Astrocyte of the cerebellum (primary cell): ENCODE measurements around the gene TMTC2.

Experiments used
- DNase-seq: peaks from one replicate; pipeline ENCODE4 v3.0.0-alpha.2; 2011; ENCODE audit warnings: low read depth
- H3K4me3 ChIP-seq: 2 replicates; pipeline ENCODE4 v1.5.1; 2011; ENCODE audit warnings: mild to moderate bottlenecking, low read depth, low read length, moderate library complexity
- in situ Hi-C: cut with HindIII; loops from 2 replicates; pipeline ENCODE4 v1.10.0; 2017; ENCODE audit warnings: low sequenced_read_pairs
- TF ChIP-seq, protein P1 (sequence below): IDR thresholded peaks from 2 replicates; pipeline ENCODE4 v1.5.1; 2012; ENCODE audit warnings: low read length, low read depth, moderate library complexity, mild to moderate bottlenecking; ENCODE audit errors: missing control alignments

TMTC2 gene

GRCh38 chr12:82919388-82920054 lies 232.8 kb downstream of the TMTC2 start:
- DNase-seq, result no peak
- TF ChIP-seq, protein P1, sequence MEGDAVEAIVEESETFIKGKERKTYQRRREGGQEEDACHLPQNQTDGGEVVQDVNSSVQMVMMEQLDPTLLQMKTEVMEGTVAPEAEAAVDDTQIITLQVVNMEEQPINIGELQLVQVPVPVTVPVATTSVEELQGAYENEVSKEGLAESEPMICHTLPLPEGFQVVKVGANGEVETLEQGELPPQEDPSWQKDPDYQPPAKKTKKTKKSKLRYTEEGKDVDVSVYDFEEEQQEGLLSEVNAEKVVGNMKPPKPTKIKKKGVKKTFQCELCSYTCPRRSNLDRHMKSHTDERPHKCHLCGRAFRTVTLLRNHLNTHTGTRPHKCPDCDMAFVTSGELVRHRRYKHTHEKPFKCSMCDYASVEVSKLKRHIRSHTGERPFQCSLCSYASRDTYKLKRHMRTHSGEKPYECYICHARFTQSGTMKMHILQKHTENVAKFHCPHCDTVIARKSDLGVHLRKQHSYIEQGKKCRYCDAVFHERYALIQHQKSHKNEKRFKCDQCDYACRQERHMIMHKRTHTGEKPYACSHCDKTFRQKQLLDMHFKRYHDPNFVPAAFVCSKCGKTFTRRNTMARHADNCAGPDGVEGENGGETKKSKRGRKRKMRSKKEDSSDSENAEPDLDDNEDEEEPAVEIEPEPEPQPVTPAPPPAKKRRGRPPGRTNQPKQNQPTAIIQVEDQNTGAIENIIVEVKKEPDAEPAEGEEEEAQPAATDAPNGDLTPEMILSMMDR, result no peak
- in situ Hi-C loops, result no loop called here
- H3K4me3 ChIP-seq, result no peak overlapping the region

DNA sequence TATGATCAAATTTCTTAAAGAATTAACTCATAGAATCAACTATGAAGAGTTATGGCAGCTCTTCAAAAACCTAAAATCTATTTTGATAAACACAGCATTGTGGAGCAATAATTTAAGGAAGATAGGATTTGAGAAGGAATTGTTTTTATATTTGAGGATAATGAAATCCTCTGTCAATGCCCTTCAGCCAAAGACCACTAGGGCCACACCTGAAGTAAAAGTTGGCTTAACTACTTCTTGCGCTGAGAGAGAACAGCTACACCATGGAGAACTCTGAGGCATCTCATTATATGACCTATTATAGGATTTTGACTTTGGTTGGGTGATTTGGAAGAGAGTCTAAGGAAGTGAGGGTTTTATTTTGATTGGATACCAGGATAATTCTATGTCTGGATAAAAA lies 237.2 kb downstream of the TMTC2 start:
- TF ChIP-seq, protein P1, result no peak
- DNase-seq, result no peak
- in situ Hi-C loops, result no loop called here
- H3K4me3 ChIP-seq, result no peak overlapping the region

GRCh38 chr12:82926630-82927029 lies 239.9 kb downstream of the TMTC2 start:
- TF ChIP-seq, protein P1, result no peak
- in situ Hi-C loops, result no loop called here
- DNase-seq, result no peak
- H3K4me3 ChIP-seq, result no peak overlapping the region

GRCh38 chr12:82930301-82930700 lies 243.6 kb downstream of the TMTC2 start:
- in situ Hi-C loops, result loop anchor here (5.0 kb wide), 1 partner anchor 42 kb away; no protein-coding TSS in a partner anchor
- DNase-seq, result no peak
- H3K4me3 ChIP-seq, result no peak overlapping the region
- TF ChIP-seq, protein P1, result no peak

- TF ChIP-seq, protein P1, result no peak
- DNase-seq, result no peak
- in situ Hi-C loops, result loop anchor here (5.0 kb wide), 1 partner anchor 41 kb away; no protein-coding TSS in a partner anchor
- no peak overlapping the region for H3K4me3 ChIP-seq
Observed at GRCh38 chr12:82931349-82932116, 244.8 kb downstream of the TMTC2 start.

- in situ Hi-C loops, result no loop called here
- TF ChIP-seq, protein P1, result no peak
- no peak for DNase-seq
- no peak overlapping the region for H3K4me3 ChIP-seq
Observed at GRCh38 chr12:82937151-82937550, 250.4 kb downstream of the TMTC2 start.
